ENCODE data around the gene PTPRK. TPM values are rescaled to one million over a fixed set of nuclear protein-coding genes. Genes with fewer than 3 reads are reported as not detected.

PTPRK gene
- total and polyA plus RNA-seq, 2 of the 13 experiments (the other 11 are each of a cell fraction or from before 2014, with no cell fraction given), result 43.6 to 98.3 TPM

- TF ChIP-seq HIC2 (CRISPR knock-in tag; IDR thresholded peaks at IDR 0.05; ENCODE audit: low read depth), result no peak
- TF ChIP-seq TBX2 (CRISPR knock-in tag; IDR thresholded peaks at IDR 0.05; ENCODE audit: borderline replicate concordance), result peak; percentile 85
- TF ChIP-seq BATF2 (CRISPR knock-in tag; IDR thresholded peaks at IDR 0.05), result no peak
- TF ChIP-seq GTF3A (CRISPR knock-in tag; conservative IDR thresholded peaks at IDR 0.05), result no peak
- TF ChIP-seq KDM2A (CRISPR knock-in tag; IDR thresholded peaks at IDR 0.05; ENCODE audit: borderline replicate concordance, low read depth), result no peak
- no peak for TF ChIP-seq KMT2A (CRISPR knock-in tag; IDR thresholded peaks at IDR 0.05)
- TF ChIP-seq KDM1A (CRISPR knock-in tag; IDR thresholded peaks at IDR 0.05), result 0 out of 2 replicates have a peak, but pooled peaks have one; percentile 48
- TF ChIP-seq ZNF362 (CRISPR knock-in tag; IDR thresholded peaks at IDR 0.05; ENCODE audit: borderline replicate concordance), result peak; percentile 83; the same call in 1 of the 2 replicates
- no peak for TF ChIP-seq ZBED4 (CRISPR knock-in tag; IDR thresholded peaks at IDR 0.05; ENCODE audit: borderline replicate concordance)
- no peak for TF ChIP-seq POLR2A (IDR thresholded peaks at IDR 0.05; ENCODE audit: insufficient read depth in 1 of 2, low read depth in 2 of 2, low read length in 2 of 2)
- TF ChIP-seq LCORL (IDR thresholded peaks at IDR 0.05), result peak; percentile 96
- TF ChIP-seq LCORL (CRISPR knock-in tag; IDR thresholded peaks at IDR 0.05), result peak; percentile 95
- TF ChIP-seq THAP8 (CRISPR knock-in tag; IDR thresholded peaks at IDR 0.05; ENCODE audit: borderline replicate concordance), result no peak
- TF ChIP-seq ZNF709 (CRISPR knock-in tag; IDR thresholded peaks at IDR 0.05), result 0 out of 2 replicates have a peak, but pooled peaks have one; percentile 42
- no peak for TF ChIP-seq ZFP91 (CRISPR knock-in tag; IDR thresholded peaks at IDR 0.05; ENCODE audit: borderline replicate concordance)
- TF ChIP-seq PAX8 (CRISPR knock-in tag; IDR thresholded peaks at IDR 0.05; ENCODE audit: borderline replicate concordance), result no peak
- TF ChIP-seq SOX13 (IDR thresholded peaks at IDR 0.05), result peak; percentile 84
- TF ChIP-seq SOX13 (CRISPR knock-in tag; conservative IDR thresholded peaks at IDR 0.05 in 1 of 2, IDR thresholded peaks at IDR 0.05 in 1 of 2), result peak; percentile 73 to 97; a peak in 2 of 4 replicates
- no peak for TF ChIP-seq ZFP36L1 (CRISPR knock-in tag; IDR thresholded peaks at IDR 0.05)
These were observed 457.4 kb downstream of the PTPRK start (continued) for GRCh38 chr6:128062882-128063603.

All from HepG2 (cell line).